NOMO-1 (cell line): Measurements from ENCODE around the gene MAGEA3.
"Not testable (repeated sequence)": the region's sequence is repeated elsewhere in the genome, so short reads cannot be mapped to it uniquely, and the experiment has no call there.

ENCODE experiments used
- DNase-seq, 2 experiments: peaks; one replicate each; lab custom pipeline; 2025; ENCODE audit not compliant: unreplicated experiment in 2 of 2; lab: John Stamatoyannopoulos, UW

The MAGEA3 gene

DNA sequence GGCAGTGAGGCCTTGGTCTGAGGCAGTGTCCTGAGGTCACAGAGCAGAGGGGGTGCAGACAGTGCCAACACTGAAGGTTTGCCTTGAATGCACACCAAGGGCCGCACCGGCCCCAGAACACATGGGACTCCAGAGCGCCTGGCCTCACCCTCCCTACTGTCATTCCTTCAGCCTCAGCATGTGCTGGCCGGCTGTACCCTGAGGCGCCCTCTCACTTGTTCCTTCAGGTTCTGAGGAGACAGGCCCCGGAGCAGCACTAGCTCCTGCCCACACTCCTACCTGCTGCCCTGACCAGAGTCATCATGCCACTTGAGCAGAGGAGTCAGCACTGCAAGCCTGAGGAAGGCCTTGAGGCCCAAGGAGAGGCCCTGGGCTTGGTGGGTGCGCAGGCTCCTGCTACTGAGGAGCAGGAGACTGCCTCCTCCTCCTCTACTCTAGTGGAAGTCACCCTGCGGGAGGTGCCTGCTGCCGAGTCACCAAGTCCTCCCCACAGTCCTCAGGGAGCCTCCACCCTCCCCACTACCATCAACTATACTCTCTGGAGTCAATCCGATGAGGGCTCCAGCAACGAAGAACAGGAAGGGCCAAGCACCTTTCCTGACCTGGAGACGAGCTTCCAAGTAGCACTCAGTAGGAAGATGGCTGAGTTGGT is 37.4 kb downstream of the MAGEA3 start:
- DNase-seq, result no peak

DNA sequence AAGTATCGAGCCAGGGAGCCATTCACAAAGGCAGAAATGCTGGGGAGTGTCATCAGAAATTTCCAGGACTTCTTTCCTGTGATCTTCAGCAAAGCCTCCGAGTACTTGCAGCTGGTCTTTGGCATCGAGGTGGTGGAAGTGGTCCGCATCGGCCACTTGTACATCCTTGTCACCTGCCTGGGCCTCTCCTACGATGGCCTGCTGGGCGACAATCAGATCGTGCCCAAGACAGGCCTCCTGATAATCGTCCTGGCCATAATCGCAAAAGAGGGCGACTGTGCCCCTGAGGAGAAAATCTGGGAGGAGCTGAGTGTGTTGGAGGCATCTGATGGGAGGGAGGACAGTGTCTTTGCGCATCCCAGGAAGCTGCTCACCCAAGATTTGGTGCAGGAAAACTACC is 37.9 kb downstream of the MAGEA3 start:
- DNase-seq, result not testable (repeated sequence)

DNA sequence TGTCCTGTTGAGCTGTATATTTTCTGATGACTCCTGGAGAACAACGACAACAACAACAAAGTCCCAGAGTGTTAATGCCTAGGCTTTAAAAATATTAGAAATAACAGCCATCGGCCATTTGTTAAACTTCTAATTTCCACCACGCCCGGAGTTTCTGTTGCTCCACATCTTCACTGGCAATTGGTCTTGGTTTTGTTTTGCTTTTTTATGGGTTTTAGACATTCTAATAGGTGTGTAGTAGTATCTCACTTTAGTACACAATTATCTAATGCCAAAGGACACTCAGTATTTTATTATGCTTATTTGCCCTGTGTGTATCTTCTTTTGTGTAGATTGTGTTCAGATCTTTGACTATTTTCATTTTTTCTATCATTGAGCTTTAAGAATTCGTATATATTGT is 40.0 kb downstream of the MAGEA3 start:
- no peak for DNase-seq
